ENCODE data around the gene TMEM203.

TMEM203 gene

DNA sequence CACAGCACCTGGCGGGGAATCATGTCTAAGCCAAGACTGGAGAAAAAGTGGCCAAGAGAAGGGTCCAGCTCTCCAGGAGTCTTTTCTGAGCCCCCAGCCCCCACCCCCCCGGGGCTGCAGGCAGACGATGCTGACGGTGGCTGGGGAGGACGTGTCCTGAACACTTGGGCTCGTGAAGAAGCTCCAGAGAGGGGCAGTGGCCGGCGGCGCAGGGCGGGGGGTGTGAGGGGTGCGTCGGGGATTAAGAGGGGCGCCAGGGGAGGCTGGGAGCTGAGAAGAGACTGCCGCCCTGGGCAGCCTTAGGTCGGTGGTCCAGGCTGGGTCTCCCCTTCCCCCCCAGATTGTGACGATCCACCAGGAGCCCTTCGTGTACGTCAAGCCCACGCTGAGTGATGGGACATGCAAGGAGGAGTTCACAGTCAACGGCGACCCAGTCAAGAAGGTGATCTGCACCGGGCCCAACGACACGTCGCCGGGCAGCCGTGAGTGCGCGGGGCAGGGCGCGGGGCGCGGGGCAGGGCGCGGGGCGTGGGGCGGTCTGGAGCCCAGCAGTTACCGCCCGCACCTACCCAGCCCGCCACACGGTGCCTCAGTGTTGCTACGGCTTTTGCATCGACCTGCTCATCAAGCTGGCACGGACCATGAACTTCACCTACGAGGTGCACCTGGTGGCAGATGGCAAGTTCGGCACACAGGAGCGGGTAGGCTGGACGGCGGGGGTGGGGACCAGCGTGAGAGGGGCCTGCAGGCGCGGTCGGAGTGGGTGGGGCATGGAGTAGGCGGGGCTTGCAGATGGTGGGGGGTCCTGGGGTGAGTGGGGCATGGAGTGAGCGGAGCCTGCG lies 44.5 kb downstream of the TMEM203 start:
- DNase-seq (ENCODE audit: low read depth): no peak

GRCh38 chr9:137160054-137160425 lies 45.4 kb downstream of the TMEM203 start:
- DNase-seq (ENCODE audit: low read depth): no peak
- H3K4me3 ChIP-seq (ENCODE audit: low read depth, low read length): no peak overlapping the region

More for the DNA sequence above, 44.5 kb downstream of the TMEM203 start:
- H3K4me3 ChIP-seq (ENCODE audit: low read depth, low read length): no peak overlapping the region

DNA sequence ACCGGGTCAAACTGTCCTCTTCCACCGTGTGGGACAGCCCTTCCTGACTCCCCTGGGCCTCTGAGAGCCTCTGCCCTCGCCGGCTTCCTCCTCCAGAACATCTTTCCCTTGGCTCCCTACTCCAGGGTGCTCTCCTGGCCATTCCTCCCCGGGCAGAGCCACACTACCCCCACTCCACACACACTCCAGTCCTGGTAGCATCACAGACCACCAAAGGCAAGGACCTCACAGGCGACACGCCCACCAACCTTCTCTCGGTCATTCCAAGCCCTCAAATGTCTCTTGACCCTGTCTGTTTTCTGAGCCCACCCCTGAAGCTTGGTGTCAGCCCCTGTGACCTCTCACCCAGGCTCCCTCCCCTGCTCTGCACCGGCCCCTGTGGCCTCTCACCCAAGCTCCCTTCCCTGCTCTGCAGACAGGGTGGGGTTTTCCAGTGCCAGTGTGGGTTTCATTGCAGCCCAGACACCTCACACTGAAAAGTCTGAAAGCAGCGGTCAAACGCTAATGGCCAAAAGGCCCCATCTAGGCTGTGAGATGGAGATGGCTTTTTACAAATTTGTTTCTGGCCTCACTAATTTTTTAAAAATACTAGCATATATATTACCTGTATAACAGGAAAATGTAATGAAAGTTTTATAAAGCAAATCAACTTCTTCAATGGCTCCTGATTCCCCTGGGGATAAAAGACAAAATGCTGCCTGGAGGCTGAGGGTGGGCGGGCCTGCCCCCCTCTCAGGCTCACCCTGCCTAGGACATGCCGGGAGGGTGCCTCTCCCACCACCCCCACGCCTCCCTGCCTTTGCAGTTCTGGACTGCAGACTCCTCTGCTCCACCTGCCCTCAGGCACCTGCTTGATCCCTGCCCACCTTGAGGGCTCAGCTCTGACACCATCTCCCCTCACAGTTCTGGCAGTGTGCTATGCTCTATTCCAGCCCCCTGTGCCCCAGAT lies 46.1 kb downstream of the TMEM203 start:
- no peak for DNase-seq (ENCODE audit: low read depth)
- H3K4me3 ChIP-seq (ENCODE audit: low read depth, low read length): no peak overlapping the region

DNA sequence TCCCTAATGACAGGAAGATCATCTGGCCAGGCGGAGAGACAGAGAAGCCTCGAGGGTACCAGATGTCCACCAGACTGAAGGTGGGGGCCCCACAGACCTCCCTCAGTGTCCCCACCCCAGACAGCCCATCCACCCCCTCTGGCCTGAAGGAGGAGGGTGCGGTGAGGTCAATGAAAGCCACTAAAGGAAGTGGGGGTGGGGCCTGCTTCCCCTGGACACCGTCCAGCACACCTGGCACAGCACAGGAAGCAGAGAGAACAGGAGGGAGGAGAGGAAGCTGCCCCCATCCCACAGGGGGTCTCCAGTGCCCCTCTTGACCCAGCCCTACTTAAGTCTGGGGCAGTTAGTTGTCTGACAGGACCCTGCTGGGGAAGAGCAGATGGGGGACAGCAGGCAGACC lies 46.8 kb downstream of the TMEM203 start:
- DNase-seq (ENCODE audit: low read depth): no peak
- H3K4me3 ChIP-seq (ENCODE audit: low read depth, low read length): no peak overlapping the region

- DNase-seq (ENCODE audit: low read depth): no peak
- no peak overlapping the region for H3K4me3 ChIP-seq (ENCODE audit: low read depth, low read length)
Observed at GRCh38 chr9:137157618-137158415, 47.6 kb downstream of the TMEM203 start.

DNA sequence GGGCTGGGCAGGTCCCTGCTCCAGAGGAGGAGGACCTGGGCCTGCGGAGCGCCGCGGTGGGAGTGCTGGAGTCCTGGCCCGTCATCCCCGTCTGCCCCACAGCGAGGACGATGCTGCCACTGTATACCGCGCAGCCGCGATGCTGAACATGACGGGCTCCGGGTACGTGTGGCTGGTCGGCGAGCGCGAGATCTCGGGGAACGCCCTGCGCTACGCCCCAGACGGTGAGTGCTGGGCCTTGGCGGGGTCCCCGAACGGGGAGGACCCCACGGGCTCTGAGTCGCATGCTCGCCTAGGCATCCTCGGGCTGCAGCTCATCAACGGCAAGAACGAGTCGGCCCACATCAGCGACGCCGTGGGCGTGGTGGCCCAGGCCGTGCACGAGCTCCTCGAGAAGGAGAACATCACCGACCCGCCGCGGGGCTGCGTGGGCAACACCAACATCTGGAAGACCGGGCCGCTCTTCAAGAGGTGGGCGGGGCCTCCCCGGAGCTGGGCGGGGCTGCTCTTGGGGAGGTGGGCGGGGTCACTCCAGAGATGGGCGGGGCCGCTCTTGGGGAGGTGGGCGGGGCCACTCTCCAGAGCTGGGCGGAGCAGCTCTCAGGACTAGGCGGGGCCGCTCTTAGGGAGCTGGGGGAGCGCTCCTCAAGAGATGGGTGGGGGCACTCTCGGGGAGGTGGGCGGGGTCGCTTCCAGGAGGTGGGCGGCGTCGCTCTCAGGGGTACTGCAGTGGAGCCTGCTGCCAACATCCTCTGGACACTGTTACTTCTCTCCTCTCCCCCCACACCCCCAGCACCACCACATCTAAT lies 48.7 kb downstream of the TMEM203 start:
- H3K4me3 ChIP-seq (ENCODE audit: low read depth, low read length): peak overlapping the region; percentile 38

More for the DNA sequence above, 48.7 kb downstream of the TMEM203 start:
- DNase-seq (ENCODE audit: low read depth): no peak
